Endometrial microvascular endothelial cells (primary cell): Measurements from ENCODE around the gene GATA2. TPM values are rescaled to one million over a fixed set of nuclear protein-coding genes. Genes with fewer than 3 reads are reported as not detected.

ENCODE experiments used
- in situ Hi-C: cut with HindIII; loops from 2 replicates; pipeline ENCODE4 v1.10.0; 2017; ENCODE audit warnings: low sequenced_read_pairs, low pct_unique_long_range_greater_than_20kb; ENCODE audit errors: inconsistent ontology term
- total RNA-seq: library from RNA; depleted of rRNA; stranded (reverse); fragments of >200 nt; gene quantifications from one replicate; pipeline ENCODE4 v1.2.3, GENCODE V29; 2015; ENCODE audit errors: inconsistent ontology term

GATA2 gene
- total RNA-seq, 1 donor from 2014 or later, result 66.8 TPM

DNA sequence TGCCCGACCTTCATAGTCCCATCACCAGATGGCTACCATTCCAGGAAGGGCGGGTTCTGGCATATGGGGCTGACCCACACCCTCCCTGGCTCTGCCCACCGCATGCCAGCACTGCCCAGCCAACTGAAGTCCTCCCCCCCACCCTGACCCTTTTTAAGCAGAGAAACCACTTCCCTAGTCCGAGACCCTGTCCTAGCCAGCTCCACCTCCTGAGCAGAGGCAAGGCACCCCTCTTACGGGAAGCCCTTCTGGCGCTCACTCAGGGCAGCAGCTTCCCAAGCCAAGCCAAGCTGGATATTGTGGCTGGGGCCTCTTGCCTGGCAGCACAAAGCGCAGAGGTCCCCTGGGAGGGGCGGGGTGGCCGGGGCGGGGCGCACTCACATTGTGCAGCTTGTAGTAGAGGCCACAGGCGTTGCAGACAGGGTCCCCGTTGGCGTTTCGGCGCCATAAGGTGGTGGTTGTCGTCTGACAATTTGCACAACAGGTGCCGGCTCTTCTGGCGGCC is 11.5 kb downstream of the GATA2 start:
- in situ Hi-C loops, result no loop called here

DNA sequence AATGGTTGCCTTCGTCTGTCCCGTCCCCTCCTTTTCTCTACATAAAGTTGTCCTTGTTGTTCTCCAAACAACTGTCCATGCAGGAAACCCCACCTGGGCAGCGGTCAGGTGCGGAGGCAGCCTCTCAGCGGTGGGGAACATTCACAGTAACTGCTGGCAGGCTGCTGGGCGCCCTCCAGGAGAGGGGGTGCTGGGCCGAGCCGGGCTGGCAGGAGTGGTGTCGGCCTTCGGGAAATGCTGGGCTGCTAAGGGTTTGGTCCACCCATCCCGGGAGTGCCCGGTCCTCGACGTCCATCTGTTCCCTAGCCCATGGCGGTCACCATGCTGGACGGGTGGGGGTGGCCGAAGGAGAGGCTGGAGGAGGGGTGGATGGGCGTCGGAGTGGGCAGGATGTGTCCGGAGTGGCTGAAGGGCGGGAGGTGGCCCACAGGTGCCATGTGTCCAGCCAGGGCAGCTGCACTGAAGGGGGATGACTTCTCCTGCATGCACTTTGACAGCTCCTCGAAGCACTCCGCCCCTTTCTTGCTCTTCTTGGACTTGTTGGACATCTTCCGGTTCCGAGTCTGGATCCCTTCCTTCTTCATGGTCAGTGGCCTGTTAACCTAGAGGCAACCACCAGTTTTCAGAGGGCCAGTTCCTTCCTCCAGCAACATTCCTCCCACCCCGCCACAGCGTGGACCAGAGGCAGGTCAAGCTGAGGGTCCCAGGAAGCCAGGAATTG is 12.1 kb downstream of the GATA2 start:
- in situ Hi-C loops, result no loop called here

DNA sequence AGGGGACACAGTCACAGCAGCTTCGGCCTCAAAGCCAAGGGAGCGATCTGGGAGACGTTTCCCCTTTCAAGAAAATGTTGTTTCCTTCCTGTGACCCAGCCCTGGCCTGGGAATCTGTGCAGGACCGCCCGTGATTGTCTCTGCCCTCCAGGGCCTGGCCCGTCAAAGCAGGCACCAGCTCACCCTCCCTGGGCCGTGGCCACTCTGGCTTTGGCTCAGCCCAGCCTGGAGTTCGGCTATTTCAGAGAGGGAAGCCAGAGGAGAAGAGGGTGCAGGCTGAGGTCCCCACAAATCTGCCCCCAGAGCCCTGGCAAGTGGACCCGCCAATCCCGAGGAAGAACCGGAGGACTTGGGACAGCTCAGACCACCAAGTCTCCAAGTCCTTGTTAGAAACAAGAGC is 12.7 kb downstream of the GATA2 start:
- in situ Hi-C loops, result no loop called here

DNA sequence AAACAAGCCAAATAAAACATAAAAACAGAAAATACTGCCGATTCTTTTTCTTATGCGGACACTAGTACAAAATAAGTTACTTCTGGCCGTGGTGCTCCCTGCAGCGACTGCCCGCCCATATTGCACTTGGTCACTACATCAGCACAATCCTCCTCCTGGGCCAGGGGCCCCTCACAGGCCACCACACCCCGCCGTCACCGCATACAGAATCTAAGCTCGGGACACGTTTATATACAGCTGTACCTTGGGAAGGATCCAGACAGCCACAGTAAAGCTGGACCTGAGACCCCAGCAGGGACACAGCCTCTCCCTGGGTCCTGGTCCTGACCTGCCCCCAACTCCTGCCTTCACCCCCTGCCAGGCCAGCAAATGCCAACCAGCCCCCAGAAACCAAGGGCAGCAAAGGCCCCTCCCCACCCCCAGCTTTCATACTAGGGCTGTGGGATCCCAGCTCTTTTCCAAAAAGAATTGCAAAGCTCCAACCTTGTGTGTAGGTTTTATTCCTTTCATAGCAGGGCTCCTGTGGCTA is 13.4 kb downstream of the GATA2 start:
- in situ Hi-C loops, result no loop called here

DNA sequence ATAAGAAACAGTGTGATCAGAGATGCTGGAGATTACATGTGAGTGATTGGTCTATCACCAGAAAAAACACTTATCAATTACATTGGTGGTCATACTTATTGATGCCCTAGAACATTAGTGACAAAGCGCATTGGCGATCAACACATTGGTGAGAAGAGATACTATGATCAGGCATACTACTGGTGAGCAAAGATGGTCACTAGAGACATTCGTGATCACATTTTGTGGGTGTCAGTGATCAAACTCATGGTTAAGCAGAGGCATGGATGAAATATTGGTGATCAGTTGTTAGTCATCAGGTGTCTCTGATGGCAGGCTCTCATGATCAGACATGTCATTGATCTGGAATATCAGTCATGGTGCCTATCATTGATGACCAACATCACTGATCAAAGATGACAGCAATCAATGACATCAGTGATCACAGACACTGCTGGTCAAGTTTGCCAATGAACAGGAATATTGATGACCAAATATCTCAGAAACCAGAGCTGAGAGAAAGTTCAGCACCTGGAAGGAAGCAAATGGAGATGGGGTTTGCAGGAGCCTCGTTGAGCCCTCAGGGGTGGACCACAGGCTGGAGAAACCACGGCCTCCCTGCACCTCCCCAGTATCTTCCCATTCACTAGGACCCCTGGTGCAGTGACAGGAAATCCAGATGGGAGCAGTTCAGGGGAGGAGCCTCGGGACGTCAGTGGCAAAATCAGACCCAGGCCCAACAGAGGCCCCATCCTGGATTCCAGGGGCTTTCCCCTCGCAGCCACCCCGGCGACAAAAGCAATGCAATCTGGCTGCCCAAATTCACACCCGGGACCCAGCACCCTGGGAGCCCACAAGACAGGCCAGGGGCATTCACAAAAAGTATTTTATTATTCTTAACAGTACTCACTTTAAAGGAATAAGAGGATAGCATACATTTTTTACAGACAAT is 14.2 kb downstream of the GATA2 start:
- in situ Hi-C loops, result no loop called here

- in situ Hi-C loops, result no loop called here
These were observed 16.3 kb downstream of the GATA2 start for GRCh38 chr3:128476659-128477058.

GRCh38 chr3:128475355-128475754 is 17.6 kb downstream of the GATA2 start:
- in situ Hi-C loops, result no loop called here

DNA sequence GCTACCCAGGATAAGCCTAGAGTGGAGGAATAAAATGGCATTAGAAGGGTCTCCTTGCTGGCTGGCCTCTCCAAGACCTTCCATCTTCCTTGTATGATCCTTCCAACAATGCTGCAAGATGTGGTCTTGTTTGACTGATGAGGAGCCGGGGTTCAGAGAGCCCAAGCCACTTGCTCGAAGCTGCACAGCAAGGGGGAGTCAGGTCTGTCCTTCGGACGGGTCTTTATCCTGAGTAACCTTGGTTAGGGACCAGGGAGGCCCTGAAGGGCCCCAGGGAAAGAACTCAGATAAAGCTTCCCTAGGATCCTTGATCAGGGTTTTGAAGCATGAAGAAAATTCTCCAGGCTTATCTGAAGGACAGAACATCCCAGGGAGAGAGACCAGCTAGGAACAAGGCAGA is 19.3 kb downstream of the GATA2 start:
- in situ Hi-C loops, result no loop called here

DNA sequence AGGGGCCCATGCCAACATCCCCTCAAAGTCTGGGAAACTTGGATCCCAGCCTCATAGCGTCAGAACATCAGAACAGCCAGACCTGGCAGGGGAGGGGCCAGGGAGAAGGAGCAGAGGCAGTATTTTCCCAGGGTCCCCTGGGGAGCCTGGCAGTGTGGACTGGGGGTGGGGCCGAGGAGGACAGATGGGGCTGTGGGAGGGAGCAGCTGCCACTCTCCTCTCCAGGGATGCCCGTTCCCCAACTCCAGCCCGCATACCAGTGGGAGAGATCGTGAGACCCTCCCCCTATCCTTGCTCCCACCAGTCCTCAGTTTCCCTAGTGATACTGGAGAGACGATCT is 19.9 kb downstream of the GATA2 start:
- in situ Hi-C loops, result no loop called here

DNA sequence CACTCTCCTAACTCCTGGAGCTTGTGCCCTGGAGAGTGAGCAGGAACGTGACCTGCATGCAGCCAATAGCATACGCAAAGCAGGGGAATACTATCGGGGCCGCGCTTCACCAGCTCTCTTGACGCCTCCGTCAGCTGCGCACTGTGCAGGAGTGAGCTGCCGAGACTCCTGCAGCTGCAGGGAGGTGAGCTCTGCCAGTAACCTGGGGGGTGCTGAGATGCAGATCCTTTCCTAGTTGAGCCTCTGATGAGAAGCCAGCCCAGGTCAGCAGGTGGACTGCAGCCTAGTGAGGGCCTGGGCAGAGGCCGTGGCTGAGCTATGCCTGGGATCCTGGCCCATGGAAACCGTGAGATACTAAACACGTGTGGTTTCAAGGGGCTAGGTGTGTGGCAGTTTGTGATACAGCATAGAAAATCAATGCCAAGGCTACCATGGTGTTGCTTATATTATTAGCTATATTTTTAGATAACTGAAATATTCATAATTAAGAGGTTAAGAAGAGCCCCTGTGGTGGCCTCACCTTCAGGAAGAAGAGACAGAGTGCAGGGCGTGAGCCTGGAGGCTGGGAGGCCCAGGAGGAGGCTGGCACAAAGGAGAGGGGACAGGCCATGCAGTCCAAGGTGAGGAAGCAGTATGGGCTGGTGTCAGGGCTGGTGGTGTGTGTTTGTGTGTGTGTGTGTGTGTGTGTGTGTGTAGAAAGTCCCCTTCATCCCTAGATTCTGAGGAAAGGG is 20.4 kb downstream of the GATA2 start:
- in situ Hi-C loops, result no loop called here

GRCh38 chr3:128471720-128472119 is 21.3 kb downstream of the GATA2 start:
- in situ Hi-C loops, result no loop called here

DNA sequence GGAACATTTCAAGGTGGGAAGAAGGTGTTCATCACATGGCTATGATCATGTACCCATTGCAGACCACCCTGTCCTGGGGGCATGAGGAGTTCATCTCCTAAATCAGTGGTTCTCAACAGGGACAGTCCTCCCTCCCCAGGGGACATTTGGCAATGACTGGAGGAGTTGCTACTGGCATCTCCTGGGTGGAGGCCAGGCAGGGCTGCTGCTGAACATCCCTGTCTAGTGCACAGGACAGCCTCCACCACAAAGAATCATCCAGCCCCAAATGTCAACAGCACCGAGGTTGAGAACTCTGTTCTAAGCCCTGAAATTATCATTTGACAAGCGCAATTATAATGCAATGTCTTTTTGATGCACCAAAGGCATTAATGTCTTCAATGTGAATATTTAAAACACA is 21.9 kb downstream of the GATA2 start:
- in situ Hi-C loops, result no loop called here

DNA sequence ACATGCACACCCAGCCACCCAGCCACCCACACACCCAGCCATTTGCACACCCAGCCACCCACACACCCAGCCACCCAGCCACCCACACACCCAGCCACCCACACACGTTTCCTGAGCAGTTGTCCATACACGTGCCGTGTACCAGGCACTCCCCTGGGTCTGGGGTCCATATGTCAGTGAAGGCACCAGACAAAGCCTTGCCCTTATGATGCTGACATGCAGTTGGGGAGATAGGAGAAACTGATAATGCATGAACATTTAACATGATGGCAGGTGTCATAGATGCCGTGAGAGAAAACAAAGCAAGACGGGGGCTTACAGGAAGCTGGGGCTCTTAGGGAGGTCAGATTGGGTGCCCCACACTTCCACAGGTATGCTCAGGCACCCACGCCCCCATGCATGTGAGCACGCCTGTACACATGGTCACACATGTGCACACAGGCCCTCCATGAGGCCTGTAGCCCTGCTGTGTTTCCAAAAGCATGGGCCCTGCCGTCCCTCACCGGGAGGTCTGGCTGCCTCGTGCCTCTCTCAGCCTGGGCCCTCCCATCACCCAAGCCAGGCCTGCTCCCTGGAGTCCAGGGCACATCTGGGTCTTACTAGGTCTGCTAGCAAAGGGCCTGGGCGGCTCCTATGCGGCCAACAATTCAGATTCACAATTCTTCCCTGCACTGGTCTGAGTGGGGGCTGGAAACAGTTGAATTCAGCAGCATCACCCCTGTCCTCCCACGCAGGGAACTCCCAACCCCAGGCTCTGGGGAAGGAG is 22.7 kb downstream of the GATA2 start:
- in situ Hi-C loops, result no loop called here

DNA sequence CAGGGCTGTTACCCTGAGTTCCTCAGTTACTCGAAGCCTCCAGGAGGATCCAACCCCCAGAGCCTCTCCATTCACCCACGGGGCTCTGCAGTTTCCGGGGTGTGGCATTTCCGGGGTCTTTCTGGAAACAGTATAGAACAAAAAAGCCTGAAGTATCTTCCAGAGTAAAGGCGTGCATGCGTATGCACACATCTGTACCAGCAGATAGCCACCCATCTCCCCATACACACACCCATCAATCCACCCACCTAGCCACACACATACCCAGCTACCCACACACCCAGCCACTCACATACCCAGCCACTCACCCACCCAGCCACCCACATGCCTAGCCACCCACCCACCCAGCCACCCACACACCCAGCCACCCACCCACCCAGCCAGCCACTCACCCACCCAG is 23.4 kb downstream of the GATA2 start:
- in situ Hi-C loops, result no loop called here

GRCh38 chr3:128468791-128469527 is 24.0 kb downstream of the GATA2 start:
- in situ Hi-C loops, result no loop called here

GRCh38 chr3:128468285-128468790 is 24.7 kb downstream of the GATA2 start:
- in situ Hi-C loops, result no loop called here

DNA sequence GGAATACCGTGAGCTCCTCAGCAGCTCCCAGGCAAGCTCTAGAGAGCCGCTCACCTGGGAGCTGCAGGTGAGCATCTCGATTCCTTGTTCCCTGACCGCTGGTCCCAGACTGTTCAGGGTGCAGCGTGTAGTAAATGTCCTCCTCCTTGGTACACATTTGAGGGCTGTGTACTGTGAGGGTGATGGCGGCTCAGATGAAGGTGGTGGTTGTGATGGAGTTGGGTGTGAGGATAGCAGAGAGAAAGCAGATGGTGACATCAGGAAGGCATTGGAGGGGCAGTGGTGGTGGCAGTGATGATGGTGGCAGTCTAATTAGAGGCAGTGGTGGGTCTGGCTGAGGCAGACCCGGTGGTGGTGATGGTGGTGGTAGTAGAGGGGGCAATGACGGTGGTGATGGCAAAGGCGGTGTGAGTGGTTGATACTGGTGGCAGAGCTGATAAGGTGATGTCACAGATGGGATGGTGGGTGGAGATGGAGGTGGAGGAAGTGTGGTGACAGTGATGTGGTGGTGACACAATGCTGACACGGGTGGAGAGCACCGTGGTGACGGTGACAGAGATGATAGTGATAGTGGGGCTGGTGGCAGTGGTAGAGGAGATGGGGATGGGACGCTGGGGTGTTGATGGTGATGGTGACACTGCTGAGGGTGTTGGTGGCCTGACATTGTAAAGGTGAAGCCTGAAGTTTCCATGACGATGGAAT is 26.0 kb downstream of the GATA2 start, which contains the start of gene DNAJB8:
DNAJB8 (minus strand) TSS at position 51 of the 702 bp plus-strand sequence. CDS start 3,645 bp downstream, outside the sequence.
- in situ Hi-C loops, result no loop called here
